Fibroblast of skin of scalp (primary cell): Measurements from ENCODE around the gene GOLGA6D.
"Not testable (repeated sequence)": the region's sequence is repeated elsewhere in the genome, so short reads cannot be mapped to it uniquely, and the experiment has no call there.

Source experiments
- DNase-seq: peaks from one replicate; pipeline ENCODE4 v3.0.0-alpha.2; 2013

Gene GOLGA6D

GRCh38 chr15:75293660-75294059, 11.0 kb downstream of the GOLGA6D start:
- DNase-seq = not testable (repeated sequence)

- DNase-seq = not testable (repeated sequence)
Measured at GRCh38 chr15:75298541-75299310, 16.1 kb downstream of the GOLGA6D start.

- not testable (repeated sequence) for DNase-seq
Measured at GRCh38 chr15:75299311-75299688, 16.7 kb downstream of the GOLGA6D start.

GRCh38 chr15:75300026-75300425, 17.4 kb downstream of the GOLGA6D start:
- DNase-seq = not testable (repeated sequence)

- no peak for DNase-seq
Measured at GRCh38 chr15:75302318-75302717, 19.7 kb downstream of the GOLGA6D start.

- DNase-seq = not testable (repeated sequence)
Measured at GRCh38 chr15:75302753-75303152, 20.1 kb downstream of the GOLGA6D start.

GRCh38 chr15:75306188-75306587, 23.6 kb downstream of the GOLGA6D start:
- DNase-seq = no peak

GRCh38 chr15:75307778-75308390, 25.2 kb downstream of the GOLGA6D start:
- DNase-seq = peak; percentile 15

GRCh38 chr15:75309711-75310110, 27.1 kb downstream of the GOLGA6D start:
- peak; percentile 13 for DNase-seq

- peak; percentile 48 for DNase-seq
Measured at GRCh38 chr15:75312548-75312947, 29.9 kb downstream of the GOLGA6D start.

- DNase-seq = no peak
Measured at GRCh38 chr15:75313116-75313845, 30.6 kb downstream of the GOLGA6D start.

- no peak for DNase-seq
Measured at GRCh38 chr15:75314552-75315290, 32.1 kb downstream of the GOLGA6D start.

GRCh38 chr15:75319231-75319897, 36.7 kb downstream of the GOLGA6D start:
- DNase-seq = not testable (repeated sequence)

GRCh38 chr15:75321711-75322110, 39.1 kb downstream of the GOLGA6D start:
- DNase-seq = no peak

GRCh38 chr15:75325922-75326321, 43.3 kb downstream of the GOLGA6D start:
- no peak for DNase-seq

- no peak for DNase-seq
Measured at GRCh38 chr15:75327005-75327404, 44.4 kb downstream of the GOLGA6D start.

- DNase-seq = no peak
Measured at GRCh38 chr15:75327491-75327890, 44.9 kb downstream of the GOLGA6D start.

GRCh38 chr15:75328493-75329314, 46.1 kb downstream of the GOLGA6D start:
- DNase-seq = no peak

- no peak for DNase-seq
Measured at GRCh38 chr15:75329571-75329970, 46.9 kb downstream of the GOLGA6D start.

GRCh38 chr15:75332093-75332492, 49.5 kb downstream of the GOLGA6D start:
- DNase-seq = not testable (repeated sequence)
